Measurements from ENCODE around the gene SYT12.

SYT12 gene

GRCh38 chr11:67016550-67016949 is 6.4 kb upstream of the SYT12 start:
- DNase-seq (ENCODE audit: low read depth) = no peak
- no peak overlapping the region for H3K4me3 ChIP-seq (ENCODE audit: low read depth, low read length)
- no peak for TF ChIP-seq CTCF (IDR thresholded peaks at IDR 0.05; ENCODE audit: low read depth, low read length, missing control alignments)
- in situ Hi-C loops (cut with HindIII; ENCODE audit: low sequenced_read_pairs) = no loop called here

DNA sequence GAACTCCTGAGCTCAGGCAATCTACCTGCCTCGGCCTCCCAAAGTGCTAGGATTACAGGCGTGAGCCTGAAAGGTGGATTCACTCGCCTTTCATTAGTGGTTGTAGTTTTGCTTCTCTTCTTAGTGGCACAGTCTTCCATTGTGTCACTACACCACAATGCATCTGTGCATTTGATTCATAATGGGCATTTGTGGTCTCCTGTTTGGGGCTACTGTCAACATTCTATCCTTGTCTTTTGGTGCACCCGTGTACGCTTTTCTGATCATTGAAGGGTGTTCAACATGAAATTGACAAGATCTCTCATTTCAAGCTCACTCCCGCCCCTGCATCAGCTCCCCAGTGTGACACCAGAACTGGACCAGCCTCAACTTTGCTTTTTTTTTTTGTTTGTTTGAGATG is 2.0 kb upstream of the SYT12 start:
- no peak overlapping the region for H3K4me3 ChIP-seq (ENCODE audit: low read depth, low read length)
- DNase-seq (ENCODE audit: low read depth) = no peak
- TF ChIP-seq CTCF (IDR thresholded peaks at IDR 0.05; ENCODE audit: low read depth, low read length, missing control alignments) = no peak
- in situ Hi-C loops (cut with HindIII; ENCODE audit: low sequenced_read_pairs) = no loop called here

GRCh38 chr11:67022341-67022933 is 497 bp upstream of the SYT12 start:
- in situ Hi-C loops (cut with HindIII; ENCODE audit: low sequenced_read_pairs) = no loop called here
- DNase-seq (ENCODE audit: low read depth) = no peak
- TF ChIP-seq CTCF (IDR thresholded peaks at IDR 0.05; ENCODE audit: low read depth, low read length, missing control alignments) = no peak
- H3K4me3 ChIP-seq (ENCODE audit: low read depth, low read length) = peak overlapping the region; percentile 26

GRCh38 chr11:67023957-67024353 is 1.0 kb downstream of the SYT12 start:
- no peak for TF ChIP-seq CTCF (IDR thresholded peaks at IDR 0.05; ENCODE audit: low read depth, low read length, missing control alignments)
- DNase-seq (ENCODE audit: low read depth) = no peak
- H3K4me3 ChIP-seq (ENCODE audit: low read depth, low read length) = no peak overlapping the region
- in situ Hi-C loops (cut with HindIII; ENCODE audit: low sequenced_read_pairs) = no loop called here

DNA sequence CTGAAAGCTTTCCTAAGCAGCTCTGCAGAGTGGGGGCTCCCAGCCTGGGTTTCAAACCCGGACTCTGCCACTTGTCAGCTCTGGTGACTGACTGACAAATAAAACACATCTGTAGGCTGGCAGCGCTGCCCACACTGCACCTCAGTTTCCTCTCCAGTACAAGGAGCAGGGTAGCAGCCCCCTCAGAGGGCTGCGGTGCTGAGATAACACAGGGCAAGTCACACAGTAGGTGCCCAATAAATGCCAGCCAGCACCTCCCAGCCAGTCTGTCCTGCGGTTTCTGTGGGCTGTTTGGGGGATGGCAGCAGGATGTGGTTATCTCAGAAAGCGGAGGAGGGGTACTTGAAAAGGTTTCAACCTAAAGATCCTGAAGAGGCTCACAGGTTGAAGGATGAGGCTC is 1.5 kb downstream of the SYT12 start:
- no peak for TF ChIP-seq CTCF (IDR thresholded peaks at IDR 0.05; ENCODE audit: low read depth, low read length, missing control alignments)
- no peak for DNase-seq (ENCODE audit: low read depth)
- in situ Hi-C loops (cut with HindIII; ENCODE audit: low sequenced_read_pairs) = no loop called here
- H3K4me3 ChIP-seq (ENCODE audit: low read depth, low read length) = no peak overlapping the region

GRCh38 chr11:67024966-67025365 is 2.0 kb downstream of the SYT12 start:
- in situ Hi-C loops (cut with HindIII; ENCODE audit: low sequenced_read_pairs) = no loop called here
- H3K4me3 ChIP-seq (ENCODE audit: low read depth, low read length) = no peak overlapping the region
- no peak for DNase-seq (ENCODE audit: low read depth)
- no peak for TF ChIP-seq CTCF (IDR thresholded peaks at IDR 0.05; ENCODE audit: low read depth, low read length, missing control alignments)

GRCh38 chr11:67025750-67026149 is 2.8 kb downstream of the SYT12 start:
- TF ChIP-seq CTCF (IDR thresholded peaks at IDR 0.05; ENCODE audit: low read depth, low read length, missing control alignments) = no peak
- H3K4me3 ChIP-seq (ENCODE audit: low read depth, low read length) = no peak overlapping the region
- DNase-seq (ENCODE audit: low read depth) = no peak
- in situ Hi-C loops (cut with HindIII; ENCODE audit: low sequenced_read_pairs) = no loop called here
